ENCODE results near the gene PRDM16.

DNA sequence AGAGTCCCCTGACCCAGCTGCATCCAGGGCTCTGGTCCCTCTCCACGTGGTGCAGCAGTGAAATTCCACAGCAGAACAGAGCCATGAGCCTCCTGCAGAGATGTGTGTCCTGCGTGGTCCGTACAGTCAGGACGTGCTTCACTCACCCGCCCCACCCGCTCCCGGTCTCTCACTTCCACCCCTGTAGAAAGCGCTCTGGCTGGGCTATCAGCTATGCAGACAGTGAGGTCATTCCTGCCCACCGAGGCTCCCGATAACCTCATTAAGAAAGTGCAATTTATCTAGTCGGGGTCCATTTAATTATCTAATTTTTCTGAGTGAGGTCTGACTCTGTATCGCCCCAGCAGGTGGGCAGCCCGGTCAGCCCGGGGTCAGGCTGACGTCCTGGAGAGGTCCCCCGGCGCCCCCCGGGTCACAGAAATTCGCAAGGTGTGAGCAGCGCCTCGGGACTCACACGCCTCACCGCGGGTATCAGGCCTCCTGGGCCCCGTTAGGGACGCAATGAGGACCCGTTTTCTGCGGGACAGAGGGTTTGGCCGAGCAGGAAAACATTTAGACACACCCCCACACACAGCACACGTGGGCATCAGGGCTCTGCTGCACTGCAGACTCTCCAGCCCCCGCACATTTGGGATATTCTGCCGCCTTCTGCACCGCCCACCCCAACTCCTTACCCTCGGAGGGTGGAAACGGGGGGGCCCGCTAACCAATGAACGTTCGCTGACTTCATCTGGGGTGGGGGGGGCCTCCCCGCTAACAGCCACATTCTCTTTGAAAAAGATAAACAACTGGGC is 76.7 kb downstream of the PRDM16 start:
- no peak for TF ChIP-seq POLR2A (IDR thresholded peaks at IDR 0.05)
- TF ChIP-seq, protein P1, sequence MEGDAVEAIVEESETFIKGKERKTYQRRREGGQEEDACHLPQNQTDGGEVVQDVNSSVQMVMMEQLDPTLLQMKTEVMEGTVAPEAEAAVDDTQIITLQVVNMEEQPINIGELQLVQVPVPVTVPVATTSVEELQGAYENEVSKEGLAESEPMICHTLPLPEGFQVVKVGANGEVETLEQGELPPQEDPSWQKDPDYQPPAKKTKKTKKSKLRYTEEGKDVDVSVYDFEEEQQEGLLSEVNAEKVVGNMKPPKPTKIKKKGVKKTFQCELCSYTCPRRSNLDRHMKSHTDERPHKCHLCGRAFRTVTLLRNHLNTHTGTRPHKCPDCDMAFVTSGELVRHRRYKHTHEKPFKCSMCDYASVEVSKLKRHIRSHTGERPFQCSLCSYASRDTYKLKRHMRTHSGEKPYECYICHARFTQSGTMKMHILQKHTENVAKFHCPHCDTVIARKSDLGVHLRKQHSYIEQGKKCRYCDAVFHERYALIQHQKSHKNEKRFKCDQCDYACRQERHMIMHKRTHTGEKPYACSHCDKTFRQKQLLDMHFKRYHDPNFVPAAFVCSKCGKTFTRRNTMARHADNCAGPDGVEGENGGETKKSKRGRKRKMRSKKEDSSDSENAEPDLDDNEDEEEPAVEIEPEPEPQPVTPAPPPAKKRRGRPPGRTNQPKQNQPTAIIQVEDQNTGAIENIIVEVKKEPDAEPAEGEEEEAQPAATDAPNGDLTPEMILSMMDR (IDR thresholded peaks at IDR 0.05): no peak
